SU-DHL-6 (cell line): ENCODE results near the gene KLK13.

Experiments
- H2AFZ ChIP-seq: fragments of 200-600 bp; sonication (generic); 2 replicates; pipeline ENCODE4 v1.6.1; 2014; ENCODE audit warnings: low read depth, mild to moderate bottlenecking, moderate library complexity, mixed read lengths, antibody characterized with exemption, low read length; ENCODE audit not compliant: severe bottlenecking
- H3F3A ChIP-seq: fragments of 200-600 bp; shearing (Covaris generic); 2 replicates; pipeline ENCODE4 v1.6.0; 2016; ENCODE audit warnings: antibody characterized with exemption, mild to moderate bottlenecking; ENCODE audit not compliant: insufficient read depth
- H3K27ac ChIP-seq: fragments of 200-600 bp; sonication (generic); 2 replicates; pipeline ENCODE4 v1.5.1; 2016; ENCODE audit warnings: low read depth, mild to moderate bottlenecking, low read length, moderate library complexity, mixed read lengths
- H3K27me3 ChIP-seq: fragments of 200-600 bp; sonication (generic), shearing (Covaris generic); 2 replicates; pipeline ENCODE4 v1.6.0; 2014; ENCODE audit warnings: mild to moderate bottlenecking, low read length
- H3K36me3 ChIP-seq: fragments of 200-600 bp; sonication (generic); 2 replicates; pipeline ENCODE4 v1.6.1; 2014; ENCODE audit warnings: mild to moderate bottlenecking, low read length, mixed read lengths
- H3K4me2 ChIP-seq: fragments of 300-600, 200-600 bp; shearing (Covaris generic), sonication (generic); 2 replicates; pipeline ENCODE4 v1.6.0; 2014; ENCODE audit warnings: low read length, low read depth, mild to moderate bottlenecking; ENCODE audit not compliant: poor library complexity, severe bottlenecking
- H3K4me3 ChIP-seq: fragments of 200-600 bp; sonication (generic); 2 replicates; pipeline ENCODE4 v1.5.1; 2014; ENCODE audit warnings: antibody characterized with exemption, low read length, mild to moderate bottlenecking, mixed read lengths; ENCODE audit not compliant: insufficient read depth, poor library complexity, severe bottlenecking
- H3K79me2 ChIP-seq: fragments of 200-600 bp; sonication (generic); 2 replicates; pipeline ENCODE4 v1.6.1; 2014; ENCODE audit warnings: mild to moderate bottlenecking, low read length, moderate library complexity; ENCODE audit not compliant: insufficient read depth
- H3K9ac ChIP-seq: fragments of 200-600 bp; sonication (generic); 2 replicates; pipeline ENCODE4 v1.7.0; 2014; ENCODE audit warnings: mild to moderate bottlenecking, low read length
- H3K9me2 ChIP-seq: fragments of 200-600 bp; sonication (generic); replicated peaks from 2 replicates; pipeline ENCODE4 v1.6.1; 2014; ENCODE audit warnings: low read length; ENCODE audit not compliant: insufficient read depth
- H3K9me3 ChIP-seq: fragments of 200-600 bp; sonication (generic); 2 replicates; pipeline ENCODE4 v1.6.1; 2014; ENCODE audit warnings: low read length, mixed read lengths; ENCODE audit not compliant: insufficient read depth
- H4K20me1 ChIP-seq: fragments of 200-600 bp; sonication (generic); 2 replicates; pipeline ENCODE4 v1.6.1; 2014; ENCODE audit warnings: low read depth, mild to moderate bottlenecking, antibody characterized with exemption, low read length, moderate library complexity, mixed read lengths
- CTCF ChIP-seq: fragments of 200-600 bp; sonication (generic); IDR thresholded peaks from one replicate; pipeline ENCODE4 v1.5.1; 2017; ENCODE audit warnings: antibody characterized with exemption, mild to moderate bottlenecking, low read length, moderate library complexity; ENCODE audit not compliant: insufficient read depth, poor library complexity, severe bottlenecking
- EZH2phosphoT487 ChIP-seq: fragments of 200-600 bp; sonication (generic), shearing (Covaris generic); conservative IDR thresholded peaks from 2 replicates; pipeline ENCODE4 v1.6.1; 2018; ENCODE audit warnings: mild to moderate bottlenecking, antibody characterized with exemption, low read length, moderate library complexity, mixed read lengths

Gene KLK13

GRCh38 chr19:51093101-51093500 is 28.2 kb upstream of the KLK13 start:
- Histone ChIP-seq H3K4me2 (no peak overlapping the region), H3K79me2 (no peaks in the 10 kb centered on the region), H3K9me3 (no peaks in the 10 kb centered on the region), H3K27ac (no peak overlapping the region), H3K36me3 (no peaks in the 10 kb centered on the region), H3K9ac (no peak overlapping the region), H3K4me3 (no peak overlapping the region), H3K9me2 (no peaks in the 10 kb centered on the region), H2AFZ (no peak overlapping the region), H3K27me3 (no peaks in the 10 kb centered on the region), H4K20me1 (peaks cover 2% of the 10 kb centered on the region; the same call in 1 of the 2 replicates), H3F3A (no peaks in the 10 kb centered on the region)
- no peak for TF ChIP-seq CTCF
- TF ChIP-seq EZH2phosphoT487 = no peak

GRCh38 chr19:51091895-51092873 is 27.3 kb upstream of the KLK13 start:
- Histone ChIP-seq H3F3A (no peaks in the 10 kb centered on the region), H3K27ac (no peak overlapping the region), H2AFZ (no peak overlapping the region), H3K9ac (no peak overlapping the region), H3K4me3 (no peak overlapping the region), H3K9me3 (no peaks in the 10 kb centered on the region), H3K79me2 (no peaks in the 10 kb centered on the region), H3K36me3 (no peaks in the 10 kb centered on the region), H3K4me2 (no peak overlapping the region), H3K27me3 (no peaks in the 10 kb centered on the region), H4K20me1 (peaks cover 2% of the 10 kb centered on the region; the same call in 1 of the 2 replicates), H3K9me2 (no peaks in the 10 kb centered on the region)
- TF ChIP-seq CTCF (no peak), EZH2phosphoT487 (no peak)

- no peaks in the 10 kb centered on the region for H3K27me3 ChIP-seq
- no peak overlapping the region for H2AFZ ChIP-seq
- no peak overlapping the region for H3K4me3 ChIP-seq
- TF ChIP-seq EZH2phosphoT487 = no peak
- TF ChIP-seq CTCF = no peak
- H3K79me2 ChIP-seq = no peaks in the 10 kb centered on the region
- H3K36me3 ChIP-seq = no peaks in the 10 kb centered on the region
- no peaks in the 10 kb centered on the region for H3F3A ChIP-seq
- H3K27ac ChIP-seq = no peak overlapping the region
- H3K9me3 ChIP-seq = no peaks in the 10 kb centered on the region
- peaks cover 2% of the 10 kb centered on the region; the same call in 1 of the 2 replicates for H4K20me1 ChIP-seq
- H3K9me2 ChIP-seq = no peaks in the 10 kb centered on the region
- H3K9ac ChIP-seq = no peak overlapping the region
- no peak overlapping the region for H3K4me2 ChIP-seq
Measured at GRCh38 chr19:51091126-51091525, 26.2 kb upstream of the KLK13 start.
